GM12875 (cell line): Measurements from ENCODE around the gene DHX58.
A peak's percentile ranks its signal among the peaks of the same experiment; 100 is the strongest.

Experiments used
- H3K4me3 ChIP-seq: one replicate; pipeline ENCODE4 v1.5.1; 2011; ENCODE audit warnings: low read depth, low read length, control low read depth
- TF ChIP-seq, protein P1 (sequence below): IDR thresholded peaks from 2 replicates; pipeline ENCODE4 v1.5.1; 2011; ENCODE audit warnings: low read depth, mild to moderate bottlenecking, control low read depth, inconsistent platforms, low read length, moderate library complexity, borderline replicate concordance; ENCODE audit not compliant: insufficient read depth

DHX58 gene

DNA sequence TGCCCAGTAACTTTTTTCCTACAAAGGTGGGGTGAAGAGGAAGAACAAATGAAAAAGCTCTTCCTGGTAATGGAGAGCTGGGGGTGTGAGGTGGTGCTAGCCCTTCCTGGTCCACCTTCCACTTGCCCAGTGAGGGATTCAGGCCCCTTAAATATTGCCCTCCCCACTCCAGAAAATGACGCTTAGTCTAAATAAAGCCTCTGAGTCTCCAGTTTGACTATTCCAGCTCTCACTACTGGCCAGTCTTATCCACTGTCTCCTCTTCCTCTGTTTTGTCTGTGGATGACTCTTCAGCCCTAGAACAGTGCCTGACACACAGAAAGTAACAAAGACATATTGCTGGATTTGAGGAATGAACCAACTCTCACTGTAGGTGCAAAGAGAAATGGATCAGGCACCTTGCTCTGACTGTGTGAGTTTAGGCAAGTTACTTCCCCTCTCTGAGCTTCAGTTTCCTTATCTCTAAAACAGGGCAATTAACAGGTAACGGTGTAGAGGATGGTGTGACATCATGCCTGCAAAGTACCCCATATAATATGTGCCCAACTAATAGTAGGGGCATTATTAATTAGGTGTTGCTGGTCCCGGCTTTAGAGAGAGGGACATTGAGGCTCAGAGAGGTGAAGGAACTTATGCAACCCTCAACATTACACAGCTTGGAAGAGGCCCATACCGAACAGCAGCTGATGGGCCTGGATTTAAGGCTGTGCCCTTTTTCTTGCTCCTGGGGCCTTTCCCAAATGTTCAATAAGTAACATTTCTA lies 35.5 kb downstream of the DHX58 start:
- TF ChIP-seq, protein P1, sequence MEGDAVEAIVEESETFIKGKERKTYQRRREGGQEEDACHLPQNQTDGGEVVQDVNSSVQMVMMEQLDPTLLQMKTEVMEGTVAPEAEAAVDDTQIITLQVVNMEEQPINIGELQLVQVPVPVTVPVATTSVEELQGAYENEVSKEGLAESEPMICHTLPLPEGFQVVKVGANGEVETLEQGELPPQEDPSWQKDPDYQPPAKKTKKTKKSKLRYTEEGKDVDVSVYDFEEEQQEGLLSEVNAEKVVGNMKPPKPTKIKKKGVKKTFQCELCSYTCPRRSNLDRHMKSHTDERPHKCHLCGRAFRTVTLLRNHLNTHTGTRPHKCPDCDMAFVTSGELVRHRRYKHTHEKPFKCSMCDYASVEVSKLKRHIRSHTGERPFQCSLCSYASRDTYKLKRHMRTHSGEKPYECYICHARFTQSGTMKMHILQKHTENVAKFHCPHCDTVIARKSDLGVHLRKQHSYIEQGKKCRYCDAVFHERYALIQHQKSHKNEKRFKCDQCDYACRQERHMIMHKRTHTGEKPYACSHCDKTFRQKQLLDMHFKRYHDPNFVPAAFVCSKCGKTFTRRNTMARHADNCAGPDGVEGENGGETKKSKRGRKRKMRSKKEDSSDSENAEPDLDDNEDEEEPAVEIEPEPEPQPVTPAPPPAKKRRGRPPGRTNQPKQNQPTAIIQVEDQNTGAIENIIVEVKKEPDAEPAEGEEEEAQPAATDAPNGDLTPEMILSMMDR: no peak
- no peak overlapping the region for H3K4me3 ChIP-seq

- H3K4me3 ChIP-seq: no peak overlapping the region
- TF ChIP-seq, protein P1: no peak
Observed at GRCh38 chr17:42075789-42076188, 36.7 kb downstream of the DHX58 start.

GRCh38 chr17:42072323-42073187 lies 40.0 kb downstream of the DHX58 start:
- TF ChIP-seq, protein P1: no peak
- no peak overlapping the region for H3K4me3 ChIP-seq

- no peak overlapping the region for H3K4me3 ChIP-seq
Observed at GRCh38 chr17:42071810-42072209, 40.7 kb downstream of the DHX58 start.

GRCh38 chr17:42068979-42069378 lies 43.5 kb downstream of the DHX58 start:
- TF ChIP-seq, protein P1: no peak
- H3K4me3 ChIP-seq: no peak overlapping the region

More at GRCh38 chr17:42071810-42072209, 40.7 kb downstream of the DHX58 start:
- TF ChIP-seq, protein P1: no peak

DNA sequence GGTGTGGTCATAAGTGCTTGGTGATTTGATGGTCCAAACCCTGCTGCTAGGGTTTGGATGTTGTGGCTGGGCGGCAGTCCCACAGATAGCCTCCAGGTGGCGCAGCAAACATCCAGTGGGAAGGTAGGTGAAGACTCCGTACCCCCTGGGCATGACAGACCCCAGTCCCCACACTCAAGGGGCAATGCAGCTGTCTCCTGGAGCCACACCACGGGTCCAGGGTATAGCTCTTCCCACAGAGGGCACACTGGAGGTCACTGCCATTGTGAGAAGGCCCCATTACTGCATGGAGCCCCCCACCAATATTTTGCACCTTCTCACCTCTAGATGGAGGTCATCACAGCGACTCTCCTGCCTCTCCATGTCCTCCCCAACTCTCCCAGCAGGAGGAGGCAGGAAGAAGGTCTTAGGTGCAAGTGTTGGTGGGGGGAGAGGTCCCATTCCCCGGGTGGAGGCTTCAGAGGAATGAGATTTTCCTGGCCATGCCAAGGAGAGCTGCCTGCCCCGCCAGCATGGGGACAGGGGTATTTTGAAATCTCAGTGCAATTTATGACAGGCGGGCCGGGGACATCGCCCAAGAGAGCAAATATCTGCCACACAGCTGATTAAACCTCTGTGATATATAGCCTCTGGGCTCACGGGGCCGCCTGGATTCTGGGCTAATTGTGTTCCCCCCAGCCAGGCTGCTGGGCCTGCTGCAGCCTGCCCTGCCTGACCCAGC lies 45.0 kb downstream of the DHX58 start:
- TF ChIP-seq, protein P1: peak; percentile 95
- no peak overlapping the region for H3K4me3 ChIP-seq
